WTC11 (cell line): ENCODE data around the gene HRH3. TPM values are rescaled to one million over a fixed set of nuclear protein-coding genes. Genes with fewer than 3 reads are reported as not detected.

Experiments
- ATAC-seq: fragments of 200-7000 bp; cut with Tn5 transposase; 2 replicates; pipeline ENCODE4 v1.10.0; 2021; ENCODE audit warnings: mild to moderate bottlenecking, moderate library complexity
- CTCF ChIA-PET: fragments of 300-600 bp; sonication (Branson Sonifier 250); formaldehyde crosslinking; loops from one replicate; lab custom pipeline; 2021; ENCODE audit warnings: antibody characterized with exemption; lab: Charles Lee
- POLR2A ChIA-PET: fragments of 350-600 bp; sonication (Branson Sonifier 250); formaldehyde crosslinking; loops from one replicate; lab custom pipeline; 2021; ENCODE audit warnings: antibody characterized with exemption; lab: Charles Lee
- DNase-seq: peaks from one replicate; pipeline ENCODE4 v3.0.0; 2021; ENCODE audit warnings: low spot score
- H3K27ac Mint-ChIP-seq: 2 replicates; pipeline ENCODE4 v1.8.0; 2021; ENCODE audit warnings: mixed read lengths
- H3K27me3 Mint-ChIP-seq: 2 replicates; pipeline ENCODE4 v1.8.0; 2021; ENCODE audit warnings: low read depth, mild to moderate bottlenecking, moderate library complexity, mixed read lengths
- H3K36me3 Mint-ChIP-seq: 2 replicates; pipeline ENCODE4 v1.8.0; 2021; ENCODE audit warnings: mixed read lengths
- H3K4me1 Mint-ChIP-seq: 2 replicates; pipeline ENCODE4 v1.8.0; 2022; ENCODE audit warnings: mixed read lengths
- H3K4me3 Mint-ChIP-seq: 2 replicates; pipeline ENCODE4 v1.8.0; 2021; ENCODE audit warnings: mild to moderate bottlenecking, moderate library complexity, mixed read lengths
- H3K9me3 Mint-ChIP-seq: 2 replicates; pipeline ENCODE4 v1.8.0; 2021; ENCODE audit warnings: mixed read lengths
- ATF1 ChIP-seq: sonication (generic); formaldehyde crosslinking; IDR thresholded peaks from 2 replicates; pipeline ENCODE4 v1.8.1; 2023; ENCODE audit warnings: mild to moderate bottlenecking, moderate library complexity, missing genetic modification reagents
- CBFB ChIP-seq: sonication (generic); formaldehyde crosslinking; IDR thresholded peaks from 2 replicates; pipeline ENCODE4 v1.8.1; 2022; ENCODE audit warnings: mild to moderate bottlenecking, low read depth, missing genetic modification reagents
- CREM ChIP-seq: sonication (generic); formaldehyde crosslinking; IDR thresholded peaks from 2 replicates; pipeline ENCODE4 v1.8.1; 2022; ENCODE audit warnings: mild to moderate bottlenecking, missing genetic modification reagents, moderate library complexity
- FOXK1 ChIP-seq: sonication (generic); formaldehyde crosslinking; IDR thresholded peaks from 2 replicates; pipeline ENCODE4 v1.8.0; 2022; ENCODE audit warnings: mild to moderate bottlenecking, moderate library complexity, missing genetic modification reagents
- FOXP1 ChIP-seq: sonication (generic); formaldehyde crosslinking; IDR thresholded peaks from 2 replicates; pipeline ENCODE4 v1.8.0; 2022; ENCODE audit warnings: missing genetic modification reagents, mild to moderate bottlenecking, moderate library complexity, borderline replicate concordance
- GABPB1 ChIP-seq: sonication (generic); formaldehyde crosslinking; IDR thresholded peaks from 2 replicates; pipeline ENCODE4 v1.8.1; 2023; ENCODE audit warnings: mild to moderate bottlenecking, missing genetic modification reagents
- GTF2I ChIP-seq: fragments of 250-450 bp; sonication (Bioruptor Pico); conservative IDR thresholded peaks from 2 replicates; pipeline ENCODE4 v1.4.0; 2021; ENCODE audit warnings: mild to moderate bottlenecking
- IRF2 ChIP-seq: sonication (generic); formaldehyde crosslinking; IDR thresholded peaks from 2 replicates; pipeline ENCODE4 v1.8.0; 2022; ENCODE audit warnings: low read depth, missing genetic modification reagents, borderline replicate concordance
- MYBL2 ChIP-seq: sonication (generic); formaldehyde crosslinking; IDR thresholded peaks from 2 replicates; pipeline ENCODE4 v1.8.1; 2023; ENCODE audit warnings: mild to moderate bottlenecking, moderate library complexity, missing genetic modification reagents
- NFE2L1 ChIP-seq: sonication (generic); formaldehyde crosslinking; IDR thresholded peaks from 2 replicates; pipeline ENCODE4 v1.8.1; 2023; ENCODE audit warnings: missing genetic modification reagents
- NR3C1 ChIP-seq: sonication (generic); formaldehyde crosslinking; conservative IDR thresholded peaks from 2 replicates; pipeline ENCODE4 v1.8.1; 2023; ENCODE audit warnings: low read depth, mild to moderate bottlenecking, missing genetic modification reagents
- PRRX2 ChIP-seq: fragments of 250-450 bp; sonication (Bioruptor Pico); IDR thresholded peaks from 2 replicates; pipeline ENCODE4 v1.8.0; 2021; ENCODE audit warnings: mild to moderate bottlenecking
- SOX15 ChIP-seq: fragments of 250-450 bp; sonication (Bioruptor Pico); IDR thresholded peaks from 2 replicates; pipeline ENCODE4 v1.9.0; 2021; ENCODE audit warnings: mild to moderate bottlenecking
- SP1 ChIP-seq: sonication (generic); formaldehyde crosslinking; conservative IDR thresholded peaks from 2 replicates; pipeline ENCODE4 v1.8.1; 2022; ENCODE audit warnings: missing genetic modification reagents
- ZBTB21 ChIP-seq: sonication (generic); formaldehyde crosslinking; IDR thresholded peaks from 2 replicates; pipeline ENCODE4 v1.8.1; 2023; ENCODE audit warnings: mild to moderate bottlenecking, missing genetic modification reagents, borderline replicate concordance
- ZNF138 ChIP-seq: sonication (generic); formaldehyde crosslinking; conservative IDR thresholded peaks from 2 replicates; pipeline ENCODE4 v1.8.1; 2022; ENCODE audit warnings: mild to moderate bottlenecking, moderate library complexity, missing genetic modification reagents
- ZNF396 ChIP-seq: fragments of 250-450 bp; sonication (Bioruptor Pico); IDR thresholded peaks from 2 replicates; pipeline ENCODE4 v1.8.0; 2021; ENCODE audit warnings: mild to moderate bottlenecking, moderate library complexity, borderline replicate concordance
- ZNF416 ChIP-seq: fragments of 250-450 bp; sonication (Bioruptor Pico); IDR thresholded peaks from 2 replicates; pipeline ENCODE4 v1.9.0; 2021; ENCODE audit warnings: mild to moderate bottlenecking, inconsistent platforms
- total RNA-seq: library from RNA; stranded (reverse); gene quantifications from 3 replicates; pipeline ENCODE4 v1.2.3, GENCODE V29; 2021
- TF ChIP-seq, protein P1 (sequence below): sonication (generic); formaldehyde crosslinking; conservative IDR thresholded peaks from 2 replicates; pipeline ENCODE4 v1.8.1; 2022; ENCODE audit warnings: mild to moderate bottlenecking, missing genetic modification reagents
- TF ChIP-seq, protein P2 (sequence below): sonication (generic); formaldehyde crosslinking; IDR thresholded peaks from 2 replicates; pipeline ENCODE4 v1.8.1; 2022; ENCODE audit warnings: missing genetic modification reagents, borderline replicate concordance
- TF ChIP-seq, protein P3 (sequence below): sonication (generic); formaldehyde crosslinking; IDR thresholded peaks from 2 replicates; pipeline ENCODE4 v1.8.1; 2022; ENCODE audit warnings: low read depth, missing genetic modification reagents, borderline replicate concordance
- TF ChIP-seq, protein P4 (sequence below): fragments of 200-600 bp; IDR thresholded peaks from 2 replicates; pipeline ENCODE4 v1.8.0; 2022; ENCODE audit warnings: antibody characterized with exemption
- TF ChIP-seq, protein P5 (sequence below): sonication (generic); formaldehyde crosslinking; IDR thresholded peaks from 2 replicates; pipeline ENCODE4 v1.8.0; 2022; ENCODE audit warnings: mild to moderate bottlenecking, missing genetic modification reagents
- TF ChIP-seq, protein P6 (sequence below): sonication (generic); formaldehyde crosslinking; IDR thresholded peaks from 2 replicates; pipeline ENCODE4 v1.8.1; 2023; ENCODE audit warnings: mild to moderate bottlenecking, missing genetic modification reagents
- TF ChIP-seq, protein P7 (sequence below): sonication (generic); formaldehyde crosslinking; IDR thresholded peaks from 2 replicates; pipeline ENCODE4 v1.8.1; 2022; ENCODE audit warnings: mild to moderate bottlenecking, moderate library complexity, missing genetic modification reagents

Gene HRH3
- total RNA-seq, 1 experiment from 2014 or later: 3.3 TPM

DNA sequence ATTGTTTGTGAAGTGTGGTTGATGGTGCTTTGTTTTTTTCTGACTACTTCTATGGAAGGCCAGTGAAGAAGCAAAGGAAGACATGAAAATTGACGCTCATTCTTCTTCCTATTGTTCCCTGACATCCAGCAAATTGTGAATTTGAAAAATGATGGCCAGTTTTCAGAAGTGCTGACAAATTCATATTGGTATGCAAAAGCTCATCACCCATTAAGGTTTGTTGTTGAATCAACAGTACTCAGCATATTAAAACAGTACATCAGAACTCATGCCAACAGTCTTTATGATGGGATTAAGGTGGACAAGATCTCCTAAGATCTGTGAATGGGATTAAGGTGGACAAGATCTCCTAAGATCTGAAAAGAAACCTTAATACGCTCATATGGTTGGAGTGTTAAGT, 38.3 kb downstream of the HRH3 start:
- no peak for ATAC-seq
- no peak for DNase-seq
- Mint-ChIP-seq H3K36me3 (peaks cover 4% of the 10 kb centered on the region), H3K27me3 (no peaks in the 10 kb centered on the region; the same call in 1 of the 2 replicates), H3K9me3 (no peaks in the 10 kb centered on the region), H3K4me1 (peaks cover 16% of the 10 kb centered on the region)
- POLR2A ChIA-PET: no interaction called here
- CTCF ChIA-PET: no interaction called here
- no peak for TF ChIP-seq MYBL2 (CRISPR knock-in tag)
- TF ChIP-seq, protein P1, sequence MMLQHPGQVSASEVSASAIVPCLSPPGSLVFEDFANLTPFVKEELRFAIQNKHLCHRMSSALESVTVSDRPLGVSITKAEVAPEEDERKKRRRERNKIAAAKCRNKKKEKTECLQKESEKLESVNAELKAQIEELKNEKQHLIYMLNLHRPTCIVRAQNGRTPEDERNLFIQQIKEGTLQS (CRISPR knock-in tag): no peak
- TF ChIP-seq, protein P2, sequence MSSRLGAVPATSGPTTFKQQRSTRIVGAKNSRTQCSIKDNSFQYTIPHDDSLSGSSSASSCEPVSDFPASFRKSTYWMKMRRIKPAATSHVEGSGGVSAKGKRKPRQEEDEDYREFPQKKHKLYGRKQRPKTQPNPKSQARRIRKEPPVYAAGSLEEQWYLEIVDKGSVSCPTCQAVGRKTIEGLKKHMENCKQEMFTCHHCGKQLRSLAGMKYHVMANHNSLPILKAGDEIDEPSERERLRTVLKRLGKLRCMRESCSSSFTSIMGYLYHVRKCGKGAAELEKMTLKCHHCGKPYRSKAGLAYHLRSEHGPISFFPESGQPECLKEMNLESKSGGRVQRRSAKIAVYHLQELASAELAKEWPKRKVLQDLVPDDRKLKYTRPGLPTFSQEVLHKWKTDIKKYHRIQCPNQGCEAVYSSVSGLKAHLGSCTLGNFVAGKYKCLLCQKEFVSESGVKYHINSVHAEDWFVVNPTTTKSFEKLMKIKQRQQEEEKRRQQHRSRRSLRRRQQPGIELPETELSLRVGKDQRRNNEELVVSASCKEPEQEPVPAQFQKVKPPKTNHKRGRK (CRISPR knock-in tag): no peak
- TF ChIP-seq GTF2I (CRISPR knock-in tag): no peak
- TF ChIP-seq NFE2L1: no peak
- no peak for TF ChIP-seq ZNF138 (CRISPR knock-in tag)
- no peak for TF ChIP-seq CBFB (CRISPR knock-in tag)
- no peak for TF ChIP-seq SOX15
- no peak for TF ChIP-seq IRF2 (CRISPR knock-in tag)
- no peak for TF ChIP-seq ATF1 (CRISPR knock-in tag)
- TF ChIP-seq FOXP1 (CRISPR knock-in tag): no peak
- TF ChIP-seq NR3C1 (CRISPR knock-in tag): no peak
- TF ChIP-seq GABPB1 (CRISPR knock-in tag): no peak
- no peak for TF ChIP-seq FOXK1 (CRISPR knock-in tag)
- TF ChIP-seq, protein P3, sequence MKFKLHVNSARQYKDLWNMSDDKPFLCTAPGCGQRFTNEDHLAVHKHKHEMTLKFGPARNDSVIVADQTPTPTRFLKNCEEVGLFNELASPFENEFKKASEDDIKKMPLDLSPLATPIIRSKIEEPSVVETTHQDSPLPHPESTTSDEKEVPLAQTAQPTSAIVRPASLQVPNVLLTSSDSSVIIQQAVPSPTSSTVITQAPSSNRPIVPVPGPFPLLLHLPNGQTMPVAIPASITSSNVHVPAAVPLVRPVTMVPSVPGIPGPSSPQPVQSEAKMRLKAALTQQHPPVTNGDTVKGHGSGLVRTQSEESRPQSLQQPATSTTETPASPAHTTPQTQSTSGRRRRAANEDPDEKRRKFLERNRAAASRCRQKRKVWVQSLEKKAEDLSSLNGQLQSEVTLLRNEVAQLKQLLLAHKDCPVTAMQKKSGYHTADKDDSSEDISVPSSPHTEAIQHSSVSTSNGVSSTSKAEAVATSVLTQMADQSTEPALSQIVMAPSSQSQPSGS (CRISPR knock-in tag): no peak
- no peak for TF ChIP-seq PRRX2 (CRISPR knock-in tag)
- TF ChIP-seq CREM: no peak
- TF ChIP-seq ZBTB21: no peak
- TF ChIP-seq, all 79 proteins: peak for 0
- peak overlapping the region; percentile 90 for H3K4me3 Mint-ChIP-seq
- peak overlapping the region; percentile 92 for H3K27ac Mint-ChIP-seq

DNA sequence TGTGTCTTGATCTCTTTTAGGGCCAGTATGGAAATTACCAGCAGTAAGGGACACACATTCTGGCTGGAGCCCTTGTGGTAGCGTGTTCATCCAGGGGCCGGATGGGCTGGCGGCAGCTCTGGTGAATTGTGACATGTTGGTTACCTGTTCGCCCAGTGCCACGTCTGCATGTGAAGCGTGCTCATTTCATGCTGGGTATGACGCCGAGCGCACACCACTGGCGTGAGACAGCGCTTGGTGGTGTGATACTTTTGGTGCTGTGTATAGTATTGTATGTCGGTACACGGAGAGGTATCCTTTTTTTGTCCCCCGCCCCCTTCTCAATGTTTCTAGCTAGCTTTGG, 40.9 kb downstream of the HRH3 start:
- no peaks in the 10 kb centered on the region for H3K27me3 Mint-ChIP-seq
- DNase-seq: no peak
- no peak overlapping the region for H3K4me3 Mint-ChIP-seq
- H3K36me3 Mint-ChIP-seq: peaks cover 11% of the 10 kb centered on the region
- H3K27ac Mint-ChIP-seq: no peak overlapping the region
- no peak for ATAC-seq
- ChIA-PET CTCF (no interaction called here), POLR2A (no interaction called here)
- no peaks in the 10 kb centered on the region for H3K9me3 Mint-ChIP-seq
- peaks cover 13% of the 10 kb centered on the region for H3K4me1 Mint-ChIP-seq
- TF ChIP-seq, protein P3 (CRISPR knock-in tag): no peak
- TF ChIP-seq, protein P4, sequence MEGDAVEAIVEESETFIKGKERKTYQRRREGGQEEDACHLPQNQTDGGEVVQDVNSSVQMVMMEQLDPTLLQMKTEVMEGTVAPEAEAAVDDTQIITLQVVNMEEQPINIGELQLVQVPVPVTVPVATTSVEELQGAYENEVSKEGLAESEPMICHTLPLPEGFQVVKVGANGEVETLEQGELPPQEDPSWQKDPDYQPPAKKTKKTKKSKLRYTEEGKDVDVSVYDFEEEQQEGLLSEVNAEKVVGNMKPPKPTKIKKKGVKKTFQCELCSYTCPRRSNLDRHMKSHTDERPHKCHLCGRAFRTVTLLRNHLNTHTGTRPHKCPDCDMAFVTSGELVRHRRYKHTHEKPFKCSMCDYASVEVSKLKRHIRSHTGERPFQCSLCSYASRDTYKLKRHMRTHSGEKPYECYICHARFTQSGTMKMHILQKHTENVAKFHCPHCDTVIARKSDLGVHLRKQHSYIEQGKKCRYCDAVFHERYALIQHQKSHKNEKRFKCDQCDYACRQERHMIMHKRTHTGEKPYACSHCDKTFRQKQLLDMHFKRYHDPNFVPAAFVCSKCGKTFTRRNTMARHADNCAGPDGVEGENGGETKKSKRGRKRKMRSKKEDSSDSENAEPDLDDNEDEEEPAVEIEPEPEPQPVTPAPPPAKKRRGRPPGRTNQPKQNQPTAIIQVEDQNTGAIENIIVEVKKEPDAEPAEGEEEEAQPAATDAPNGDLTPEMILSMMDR: no peak
- no peak for TF ChIP-seq SP1 (CRISPR knock-in tag)
- TF ChIP-seq NR3C1 (CRISPR knock-in tag): no peak
- TF ChIP-seq, protein P5, sequence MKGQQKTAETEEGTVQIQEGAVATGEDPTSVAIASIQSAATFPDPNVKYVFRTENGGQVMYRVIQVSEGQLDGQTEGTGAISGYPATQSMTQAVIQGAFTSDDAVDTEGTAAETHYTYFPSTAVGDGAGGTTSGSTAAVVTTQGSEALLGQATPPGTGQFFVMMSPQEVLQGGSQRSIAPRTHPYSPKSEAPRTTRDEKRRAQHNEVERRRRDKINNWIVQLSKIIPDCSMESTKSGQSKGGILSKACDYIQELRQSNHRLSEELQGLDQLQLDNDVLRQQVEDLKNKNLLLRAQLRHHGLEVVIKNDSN (CRISPR knock-in tag): no peak
- TF ChIP-seq, protein P6, sequence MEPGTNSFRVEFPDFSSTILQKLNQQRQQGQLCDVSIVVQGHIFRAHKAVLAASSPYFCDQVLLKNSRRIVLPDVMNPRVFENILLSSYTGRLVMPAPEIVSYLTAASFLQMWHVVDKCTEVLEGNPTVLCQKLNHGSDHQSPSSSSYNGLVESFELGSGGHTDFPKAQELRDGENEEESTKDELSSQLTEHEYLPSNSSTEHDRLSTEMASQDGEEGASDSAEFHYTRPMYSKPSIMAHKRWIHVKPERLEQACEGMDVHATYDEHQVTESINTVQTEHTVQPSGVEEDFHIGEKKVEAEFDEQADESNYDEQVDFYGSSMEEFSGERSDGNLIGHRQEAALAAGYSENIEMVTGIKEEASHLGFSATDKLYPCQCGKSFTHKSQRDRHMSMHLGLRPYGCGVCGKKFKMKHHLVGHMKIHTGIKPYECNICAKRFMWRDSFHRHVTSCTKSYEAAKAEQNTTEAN: no peak
- TF ChIP-seq ZNF396 (CRISPR knock-in tag): no peak
- TF ChIP-seq, protein P7, sequence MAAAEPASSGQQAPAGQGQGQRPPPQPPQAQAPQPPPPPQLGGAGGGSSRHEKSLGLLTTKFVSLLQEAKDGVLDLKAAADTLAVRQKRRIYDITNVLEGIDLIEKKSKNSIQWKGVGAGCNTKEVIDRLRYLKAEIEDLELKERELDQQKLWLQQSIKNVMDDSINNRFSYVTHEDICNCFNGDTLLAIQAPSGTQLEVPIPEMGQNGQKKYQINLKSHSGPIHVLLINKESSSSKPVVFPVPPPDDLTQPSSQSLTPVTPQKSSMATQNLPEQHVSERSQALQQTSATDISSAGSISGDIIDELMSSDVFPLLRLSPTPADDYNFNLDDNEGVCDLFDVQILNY (CRISPR knock-in tag): no peak
- no peak for TF ChIP-seq FOXP1 (CRISPR knock-in tag)
- TF ChIP-seq, protein P1 (CRISPR knock-in tag): no peak
- no peak for TF ChIP-seq ZNF416
- no peak for TF ChIP-seq CREM
